Activated CD8-positive, alpha-beta memory T cell treated with anti-CD3 and anti-CD28 coated beads, Interleukin-2, amount 50 U/mL, for 1 hour (primary cell): ENCODE results near the gene TPRX1.
A peak's percentile ranks its signal among the peaks of the same experiment; 100 is the strongest.
"Not testable (repeated sequence)": the region's sequence is repeated elsewhere in the genome, so short reads cannot be mapped to it uniquely, and the experiment has no call there.

Experiments
- DNase-seq: peaks from one replicate; pipeline ENCODE4 v3.0.0-alpha.2; 2020; ENCODE audit errors: extremely low read depth

Gene TPRX1

GRCh38 chr19:47804451-47804850, at the start of gene TPRX1:
Gene TPRX1 (minus strand): TSS chr19:47804551. CDS start chr19:47804539, 12 bp downstream.
- DNase-seq: not testable (repeated sequence)

GRCh38 chr19:47853003-47853402, 48.7 kb upstream of the TPRX1 start:
- no peak for DNase-seq

GRCh38 chr19:47848823-47849473, 44.6 kb upstream of the TPRX1 start:
- no peak for DNase-seq

- DNase-seq: no peak
These were observed 44.1 kb upstream of the TPRX1 start for GRCh38 chr19:47848425-47848822.

GRCh38 chr19:47842941-47843340, 38.6 kb upstream of the TPRX1 start:
- no peak for DNase-seq

GRCh38 chr19:47839913-47840312, 35.6 kb upstream of the TPRX1 start:
- DNase-seq: no peak

GRCh38 chr19:47839411-47839810, 35.1 kb upstream of the TPRX1 start:
- DNase-seq: no peak

GRCh38 chr19:47836038-47836437, 31.7 kb upstream of the TPRX1 start:
- DNase-seq: no peak

- DNase-seq: no peak
These were observed 28.4 kb upstream of the TPRX1 start for GRCh38 chr19:47832723-47833122.

GRCh38 chr19:47826800-47827199, 22.4 kb upstream of the TPRX1 start:
- DNase-seq: no peak

GRCh38 chr19:47824396-47824795, 20.0 kb upstream of the TPRX1 start:
- DNase-seq: no peak

- no peak for DNase-seq
These were observed 17.2 kb upstream of the TPRX1 start, which contains the start of gene CRX for GRCh38 chr19:47821460-47822020. Gene CRX (plus strand): TSS chr19:47821937. CDS start chr19:47834444, 12,507 bp downstream.

- no peak for DNase-seq
These were observed 16.1 kb upstream of the TPRX1 start for GRCh38 chr19:47820410-47820809.

- DNase-seq: no peak
These were observed 15.5 kb upstream of the TPRX1 start for GRCh38 chr19:47819858-47820257.

GRCh38 chr19:47818221-47818620, 13.9 kb upstream of the TPRX1 start:
- not testable (repeated sequence) for DNase-seq

GRCh38 chr19:47816270-47816669, 11.9 kb upstream of the TPRX1 start:
- DNase-seq: not testable (repeated sequence)

- DNase-seq: no peak
These were observed 9.6 kb upstream of the TPRX1 start for GRCh38 chr19:47813995-47814328.

GRCh38 chr19:47813304-47813994, 9.1 kb upstream of the TPRX1 start:
- peak; percentile 33 for DNase-seq

- DNase-seq: no peak
These were observed 2.1 kb upstream of the TPRX1 start for GRCh38 chr19:47806435-47806834.

- DNase-seq: no peak
These were observed 962 bp upstream of the TPRX1 start for GRCh38 chr19:47805313-47805712.

- DNase-seq: not testable (repeated sequence)
These were observed 680 bp downstream of the TPRX1 start for GRCh38 chr19:47803671-47804070.

- not testable (repeated sequence) for DNase-seq
These were observed 1.2 kb downstream of the TPRX1 start for GRCh38 chr19:47803148-47803547.

- DNase-seq: no peak
These were observed 1.8 kb downstream of the TPRX1 start for GRCh38 chr19:47802521-47803043.
